Loucy (cell line): Measurements from ENCODE around the gene ATP7B.
A peak's percentile ranks its signal among the peaks of the same experiment; 100 is the strongest.

ENCODE experiments used
- H2AFZ ChIP-seq: fragments of 200-600 bp; sonication (generic); 2 replicates; pipeline ENCODE4 v1.6.0; 2016; ENCODE audit warnings: antibody characterized with exemption, mild to moderate bottlenecking, low read length, moderate library complexity
- H3F3A ChIP-seq: fragments of 200-600 bp; 2 replicates; pipeline ENCODE4 v1.6.0; 2016; ENCODE audit warnings: antibody characterized with exemption, low read depth, mild to moderate bottlenecking
- H3K27me3 ChIP-seq: fragments of 200-600 bp; sonication (generic); 2 replicates; pipeline ENCODE4 v1.6.1; 2014; ENCODE audit warnings: low read length, mild to moderate bottlenecking; ENCODE audit not compliant: insufficient read depth, poor library complexity, severe bottlenecking
- H3K36me3 ChIP-seq: fragments of 200-600 bp; sonication (generic); 2 replicates; pipeline ENCODE4 v1.6.1; 2016; ENCODE audit warnings: low read length; ENCODE audit not compliant: insufficient read depth
- H3K4me1 ChIP-seq: fragments of 200-600 bp; sonication (generic); 2 replicates; pipeline ENCODE4 v1.5.1; 2014; ENCODE audit warnings: low read length, mild to moderate bottlenecking; ENCODE audit not compliant: insufficient read depth, poor library complexity, severe bottlenecking
- H3K4me2 ChIP-seq: fragments of 200-600 bp; sonication (generic); 2 replicates; pipeline ENCODE4 v1.6.0; 2014; ENCODE audit warnings: antibody characterized with exemption, low read length, low read depth, mild to moderate bottlenecking; ENCODE audit not compliant: poor library complexity, severe bottlenecking
- H3K4me3 ChIP-seq: fragments of 200-600 bp; sonication (generic); 2 replicates; pipeline ENCODE4 v1.5.1; 2014; ENCODE audit warnings: low read length, mild to moderate bottlenecking, mixed read lengths; ENCODE audit not compliant: poor library complexity, severe bottlenecking
- H3K79me2 ChIP-seq: fragments of 200-600 bp; sonication (generic); 2 replicates; pipeline ENCODE4 v1.6.1; 2014; ENCODE audit warnings: low read length; ENCODE audit not compliant: insufficient read depth
- H3K9ac ChIP-seq: fragments of 200-600 bp; sonication (generic); 2 replicates; pipeline ENCODE4 v1.6.0; 2014; ENCODE audit warnings: mild to moderate bottlenecking, low read depth, low read length, moderate library complexity; ENCODE audit not compliant: poor library complexity, severe bottlenecking
- H3K9me2 ChIP-seq: fragments of 200-600 bp; sonication (generic); replicated peaks from 2 replicates; pipeline ENCODE4 v1.6.1; 2016; ENCODE audit warnings: low read depth, low read length, mixed read lengths
- H3K9me3 ChIP-seq: fragments of 200-600 bp; sonication (generic); 2 replicates; pipeline ENCODE4 v1.6.1; 2014; ENCODE audit warnings: mild to moderate bottlenecking, antibody characterized with exemption, low read length, low read depth; ENCODE audit not compliant: insufficient read depth
- H4K20me1 ChIP-seq: fragments of 200-600 bp; sonication (generic); 2 replicates; pipeline ENCODE4 v1.6.0; 2014; ENCODE audit warnings: antibody characterized with exemption, low read length, mild to moderate bottlenecking; ENCODE audit not compliant: insufficient read depth, poor library complexity, severe bottlenecking
- CTCF ChIP-seq: fragments of 200-600 bp; sonication (generic); conservative IDR thresholded peaks from 2 replicates; pipeline ENCODE4 v1.5.1; 2014; ENCODE audit warnings: mild to moderate bottlenecking, antibody characterized with exemption, low read length
- EZH2phosphoT487 ChIP-seq: fragments of 200-600 bp; IDR thresholded peaks from 2 replicates; pipeline ENCODE4 v1.6.1; 2018; ENCODE audit warnings: antibody characterized with exemption, mild to moderate bottlenecking, moderate library complexity, borderline replicate concordance

Gene ATP7B

GRCh38 chr13:52005841-52006522 lies 5.3 kb downstream of the ATP7B start:
- Histone ChIP-seq H3K36me3 (no peaks in the 10 kb centered on the region), H3K79me2 (no peaks in the 10 kb centered on the region), H3K27me3 (peaks cover 13% of the 10 kb centered on the region), H3K4me2 (no peak overlapping the region), H3K9me3 (no peaks in the 10 kb centered on the region), H3F3A (no peaks in the 10 kb centered on the region), H3K4me1 (peaks cover 8% of the 10 kb centered on the region), H3K9me2 (no peaks in the 10 kb centered on the region), H4K20me1 (no peaks in the 10 kb centered on the region), H3K9ac (no peak overlapping the region), H2AFZ (no peak overlapping the region), H3K4me3 (no peak overlapping the region)
- TF ChIP-seq EZH2phosphoT487 (no peak), CTCF (no peak)

GRCh38 chr13:52004511-52005170 lies 6.6 kb downstream of the ATP7B start:
- Histone ChIP-seq H3K4me1 (no peaks in the 10 kb centered on the region), H4K20me1 (no peaks in the 10 kb centered on the region), H3K4me3 (no peak overlapping the region), H3K9me2 (no peaks in the 10 kb centered on the region), H3K4me2 (no peak overlapping the region), H3K36me3 (no peaks in the 10 kb centered on the region), H3F3A (no peaks in the 10 kb centered on the region), H3K9me3 (no peaks in the 10 kb centered on the region), H3K9ac (no peak overlapping the region), H2AFZ (no peak overlapping the region), H3K27me3 (no peaks in the 10 kb centered on the region), H3K79me2 (no peaks in the 10 kb centered on the region)
- peak; percentile 45 for TF ChIP-seq CTCF
- TF ChIP-seq EZH2phosphoT487: no peak

GRCh38 chr13:52003541-52003940 lies 7.7 kb downstream of the ATP7B start:
- Histone ChIP-seq H3K4me1 (no peaks in the 10 kb centered on the region), H3K4me2 (no peak overlapping the region), H3K27me3 (no peaks in the 10 kb centered on the region), H3K36me3 (no peaks in the 10 kb centered on the region), H3K79me2 (no peaks in the 10 kb centered on the region), H3F3A (no peaks in the 10 kb centered on the region), H2AFZ (no peak overlapping the region), H3K9ac (no peak overlapping the region), H3K9me3 (no peaks in the 10 kb centered on the region), H4K20me1 (no peaks in the 10 kb centered on the region), H3K4me3 (no peak overlapping the region), H3K9me2 (no peaks in the 10 kb centered on the region)
- no peak for TF ChIP-seq EZH2phosphoT487
- no peak for TF ChIP-seq CTCF
